ENCODE data around the gene VARS2. TPM values are rescaled to one million over a fixed set of nuclear protein-coding genes. Genes with fewer than 3 reads are reported as not detected.
"Not testable (repeated sequence)": the region's sequence is repeated elsewhere in the genome, so short reads cannot be mapped to it uniquely, and the experiment has no call there.

The VARS2 gene
- polyA plus RNA-seq, 1 experiment, result 10.3 TPM

GRCh38 chr6:30901436-30901835, 12.6 kb upstream of the VARS2 start:
- no peaks in the 10 kb centered on the region for H3K9me3 ChIP-seq (ENCODE audit: control insufficient read depth, insufficient read depth, low read length)
- no peaks in the 10 kb centered on the region for H3K27me3 ChIP-seq (ENCODE audit: control insufficient read depth, insufficient read depth, low read length)
- no peak overlapping the region for H3K4me3 ChIP-seq (ENCODE audit: low read depth, low read length)
- H3K27ac ChIP-seq (ENCODE audit: low read depth, low read length), result no peak overlapping the region
- CTCF ChIA-PET, result interaction anchor here (0.6 to 1.1 kb wide), 3 partner anchors 158 to 186 kb away, joined by 3 to 5 read pairs (median 3); no protein-coding TSS in a partner anchor
- DNase-seq (ENCODE audit: low read depth, low spot score), result no peak
- POLR2A ChIA-PET, result interaction anchor here (0.6 kb wide), 1 partner anchor 171 kb away, joined by 4 read pairs; no protein-coding TSS in a partner anchor
- no peak for TF ChIP-seq CTCF (IDR thresholded peaks at IDR 0.05; ENCODE audit: low read depth, low read length)

GRCh38 chr6:30902196-30902595, 11.8 kb upstream of the VARS2 start:
- H3K27me3 ChIP-seq (ENCODE audit: control insufficient read depth, insufficient read depth, low read length); DNase-seq (ENCODE audit: low read depth, low spot score); POLR2A ChIA-PET; H3K4me3 ChIP-seq (ENCODE audit: low read depth, low read length); H3K9me3 ChIP-seq (ENCODE audit: control insufficient read depth, insufficient read depth, low read length); H3K27ac ChIP-seq (ENCODE audit: low read depth, low read length): not testable (repeated sequence)
- CTCF ChIA-PET, result interaction anchor here (0.7 kb wide), 1 partner anchor 185 kb away, joined by 5 read pairs; no protein-coding TSS in a partner anchor

- Histone ChIP-seq H3K9me3 (ENCODE audit: control insufficient read depth, insufficient read depth, low read length) (no peaks in the 10 kb centered on the region), H3K27ac (ENCODE audit: low read depth, low read length) (no peak overlapping the region), H3K4me3 (ENCODE audit: low read depth, low read length) (no peak overlapping the region), H3K27me3 (ENCODE audit: control insufficient read depth, insufficient read depth, low read length) (no peaks in the 10 kb centered on the region)
- TF ChIP-seq CTCF (IDR thresholded peaks at IDR 0.05; ENCODE audit: low read depth, low read length), result no peak
- no peak for DNase-seq (ENCODE audit: low read depth, low spot score)
- ChIA-PET CTCF (no interaction called here), POLR2A (no interaction called here)
These were observed 11.3 kb upstream of the VARS2 start for GRCh38 chr6:30902709-30903108.

GRCh38 chr6:30903236-30903635, 10.8 kb upstream of the VARS2 start:
- ChIA-PET CTCF (interaction anchor here (1.1 to 3.7 kb wide), 2 partner anchors 12 to 176 kb away, joined by 3 to 19 read pairs; partner anchors contain the start of gene VARS2), POLR2A (no interaction called here)
- H3K27ac ChIP-seq (ENCODE audit: low read depth, low read length), result no peak overlapping the region
- no peaks in the 10 kb centered on the region for H3K9me3 ChIP-seq (ENCODE audit: control insufficient read depth, insufficient read depth, low read length)
- no peak overlapping the region for H3K4me3 ChIP-seq (ENCODE audit: low read depth, low read length)
- DNase-seq (ENCODE audit: low read depth, low spot score), result no peak
- H3K27me3 ChIP-seq (ENCODE audit: control insufficient read depth, insufficient read depth, low read length), result no peaks in the 10 kb centered on the region
- TF ChIP-seq CTCF (IDR thresholded peaks at IDR 0.05; ENCODE audit: low read depth, low read length), result no peak

GRCh38 chr6:30907290-30907757, 6.7 kb upstream of the VARS2 start:
- not testable (repeated sequence) for H3K9me3 ChIP-seq (ENCODE audit: control insufficient read depth, insufficient read depth, low read length); H3K27me3 ChIP-seq (ENCODE audit: control insufficient read depth, insufficient read depth, low read length); DNase-seq (ENCODE audit: low read depth, low spot score); H3K27ac ChIP-seq (ENCODE audit: low read depth, low read length)
- H3K4me3 ChIP-seq (ENCODE audit: low read depth, low read length), result peak overlapping the region; percentile 60
- ChIA-PET POLR2A (interaction anchor here (0.5 to 1.0 kb wide), 7 partner anchors 11 to 289 kb away, joined by 3 to 18 read pairs (median 3); partner anchors contain the start of gene FLOT1), CTCF (interaction anchor here (0.5 to 1.6 kb wide), 4 partner anchors 67 to 172 kb away, joined by 3 to 5 read pairs (median 3); no protein-coding TSS in a partner anchor)

Data from AG04450 (cell line).